SK-N-MC (cell line): Measurements from ENCODE around the gene DDX31.

Experiments
- EZH2 ChIP-seq: fragments of 200-600 bp; sonication (generic); IDR thresholded peaks from one replicate; pipeline ENCODE4 v1.6.1; 2017; ENCODE audit warnings: antibody characterized with exemption
- FOXP2 ChIP-seq: optimal IDR thresholded peaks from 2 replicates; pipeline ENCODE3; 2011; ENCODE audit warnings: mild to moderate bottlenecking, moderate library complexity; ENCODE audit not compliant: insufficient read depth; ENCODE audit errors: extremely low read length, control extremely low read depth
- POLR2AphosphoS5 ChIP-seq: IDR thresholded peaks from 2 replicates; pipeline ENCODE4 v1.6.1; 2012; ENCODE audit warnings: mild to moderate bottlenecking, low read depth, low read length, borderline replicate concordance

GRCh38 chr9:132645711-132646110 is 24.1 kb downstream of the DDX31 start:
- TF ChIP-seq POLR2AphosphoS5 = no peak
- TF ChIP-seq EZH2 = no peak
- no peak for TF ChIP-seq FOXP2
